Astrocyte (in vitro differentiated cells and primary cell): Measurements from ENCODE around the gene KRTCAP2. TPM values are rescaled to one million over a fixed set of nuclear protein-coding genes. Genes with fewer than 3 reads are reported as not detected.
A peak's percentile ranks its signal among the peaks of the same experiment; 100 is the strongest.

Experiments used
- DNase-seq: peaks from one replicate; pipeline ENCODE4 v3.0.0-alpha.2; 2010; ENCODE audit warnings: low read depth
- FAIRE-seq: peaks from 2 replicates; lab custom pipeline; 2011; peaks lifted over from hg19 to GRCh38; lab: Jason Lieb, UNC
- H2AFZ ChIP-seq: 2 replicates; pipeline ENCODE4 v1.6.0; 2012; ENCODE audit warnings: low read depth, low read length, inconsistent platforms
- H3K27ac ChIP-seq: 2 replicates; pipeline ENCODE4 v1.5.1; 2011; ENCODE audit warnings: low read depth, low read length, inconsistent platforms
- H3K27me3 ChIP-seq: 2 replicates; pipeline ENCODE4 v1.6.0; 2011; ENCODE audit warnings: low read length, inconsistent platforms; ENCODE audit not compliant: insufficient read depth
- H3K36me3 ChIP-seq: 2 replicates; pipeline ENCODE4 v1.5.1; 2011; ENCODE audit warnings: low read length, inconsistent platforms; ENCODE audit not compliant: insufficient read depth
- H3K4me1 ChIP-seq: 2 replicates; pipeline ENCODE4 v1.5.1; 2011; ENCODE audit warnings: low read length, inconsistent platforms; ENCODE audit not compliant: insufficient read depth
- H3K4me2 ChIP-seq: 2 replicates; pipeline ENCODE4 v1.6.0; 2012; ENCODE audit warnings: low read length, inconsistent platforms
- H3K4me3 ChIP-seq: 2 replicates; pipeline ENCODE4 v1.5.1; 2011; ENCODE audit warnings: low read depth, mild to moderate bottlenecking, low read length, inconsistent platforms; ENCODE audit not compliant: insufficient read depth
- H3K79me2 ChIP-seq: 2 replicates; pipeline ENCODE4 v1.6.0; 2012; ENCODE audit warnings: mild to moderate bottlenecking, low read length, inconsistent platforms; ENCODE audit not compliant: insufficient read depth
- H3K9ac ChIP-seq: 2 replicates; pipeline ENCODE4 v1.6.0; 2012; ENCODE audit warnings: mild to moderate bottlenecking, low read length, inconsistent platforms
- H3K9me3 ChIP-seq: 2 replicates; pipeline ENCODE4 v1.5.1; 2012; ENCODE audit warnings: low read depth, mild to moderate bottlenecking, low read length, inconsistent platforms; ENCODE audit not compliant: insufficient read depth
- H4K20me1 ChIP-seq: 2 replicates; pipeline ENCODE4 v1.6.0; 2012; ENCODE audit warnings: low read length, inconsistent platforms; ENCODE audit not compliant: insufficient read depth
- H3K27ac Mint-ChIP-seq: one replicate; pipeline ENCODE4 v1.8.0; 2021; ENCODE audit warnings: mild to moderate bottlenecking, mixed read lengths; ENCODE audit not compliant: unreplicated experiment
- H3K27me3 Mint-ChIP-seq: one replicate; pipeline ENCODE4 v1.8.0; 2021; ENCODE audit warnings: low read depth, mixed read lengths; ENCODE audit not compliant: unreplicated experiment
- H3K36me3 Mint-ChIP-seq: one replicate; pipeline ENCODE4 v1.8.0; 2021; ENCODE audit warnings: low read depth, mixed read lengths; ENCODE audit not compliant: unreplicated experiment
- H3K4me1 Mint-ChIP-seq: one replicate; pipeline ENCODE4 v1.8.0; 2021; ENCODE audit warnings: low read depth, mixed read lengths; ENCODE audit not compliant: unreplicated experiment
- H3K4me3 Mint-ChIP-seq: one replicate; pipeline ENCODE4 v1.8.0; 2021; ENCODE audit warnings: mild to moderate bottlenecking, moderate library complexity, mixed read lengths; ENCODE audit not compliant: unreplicated experiment
- H3K9me3 Mint-ChIP-seq: one replicate; pipeline ENCODE4 v1.8.0; 2021; ENCODE audit warnings: mild to moderate bottlenecking, mixed read lengths; ENCODE audit not compliant: unreplicated experiment
- CTCF ChIP-seq: IDR thresholded peaks from 2 replicates; pipeline ENCODE4 v1.5.1; 2011; ENCODE audit warnings: low read depth, mild to moderate bottlenecking, inconsistent platforms, low read length, moderate library complexity; ENCODE audit not compliant: insufficient read depth
- EZH2 ChIP-seq: IDR thresholded peaks from 2 replicates; pipeline ENCODE4 v1.6.1; 2012; ENCODE audit warnings: mild to moderate bottlenecking, low read length, inconsistent platforms; ENCODE audit not compliant: insufficient read depth
- total RNA-seq: library from RNA; stranded (reverse); gene quantifications from 2 replicates; pipeline ENCODE4 v1.2.1, GENCODE V29; 2021

KRTCAP2 gene
- total RNA-seq, 1 donor from 2014 or later: 161 TPM

- peak overlapping the region; percentile 48 for H3K4me3 ChIP-seq
- H3K27ac ChIP-seq: no peak overlapping the region
- H3K4me1 ChIP-seq: peaks cover 44% of the 10 kb centered on the region
- peak overlapping the region; percentile 69 for H2AFZ ChIP-seq
- TF ChIP-seq CTCF (no peak), EZH2 (peak; percentile 47)
- H3K27ac Mint-ChIP-seq: peak overlapping the region; percentile 92
- H3K9me3 ChIP-seq: no peaks in the 10 kb centered on the region
- peak overlapping the region; percentile 90 for H3K4me2 ChIP-seq
- no peaks in the 10 kb centered on the region for H3K36me3 ChIP-seq
- DNase-seq: no peak
- peaks cover 42% of the 10 kb centered on the region for H3K4me1 Mint-ChIP-seq
- no peaks in the 10 kb centered on the region for H3K79me2 ChIP-seq
- peak overlapping the region; percentile 87 for H3K4me3 Mint-ChIP-seq
- H3K27me3 Mint-ChIP-seq: peaks cover 7% of the 10 kb centered on the region
- FAIRE-seq: no peak
- peaks cover 50% of the 10 kb centered on the region for H3K27me3 ChIP-seq
- peaks cover 2% of the 10 kb centered on the region for H3K9me3 Mint-ChIP-seq
- H3K9ac ChIP-seq: peak overlapping the region; percentile 49
- no peaks in the 10 kb centered on the region for H3K36me3 Mint-ChIP-seq
- no peaks in the 10 kb centered on the region for H4K20me1 ChIP-seq
Measured at GRCh38 chr1:155125946-155126555, 47.1 kb downstream of the KRTCAP2 start.

- peaks cover 38% of the 10 kb centered on the region for H3K4me1 Mint-ChIP-seq
- peaks cover 2% of the 10 kb centered on the region for H3K9me3 Mint-ChIP-seq
- no peaks in the 10 kb centered on the region for H3K9me3 ChIP-seq
- TF ChIP-seq CTCF (no peak), EZH2 (no peak)
- H3K4me1 ChIP-seq: peaks cover 44% of the 10 kb centered on the region
- peaks cover 13% of the 10 kb centered on the region for H3K27me3 Mint-ChIP-seq
- peaks cover 53% of the 10 kb centered on the region for H3K27me3 ChIP-seq
- no peaks in the 10 kb centered on the region for H3K36me3 Mint-ChIP-seq
- peak overlapping the region; percentile 92 for H3K27ac Mint-ChIP-seq
- no peak for FAIRE-seq
- DNase-seq: no peak
- H4K20me1 ChIP-seq: no peaks in the 10 kb centered on the region
- no peaks in the 10 kb centered on the region for H3K36me3 ChIP-seq
- no peaks in the 10 kb centered on the region for H3K79me2 ChIP-seq
- no peak overlapping the region for H3K4me3 ChIP-seq
- H3K4me3 Mint-ChIP-seq: peak overlapping the region; percentile 50
- H3K9ac ChIP-seq: peak overlapping the region; percentile 18
- no peak overlapping the region for H2AFZ ChIP-seq
- H3K27ac ChIP-seq: no peak overlapping the region
- H3K4me2 ChIP-seq: no peak overlapping the region
Measured at GRCh38 chr1:155125511-155125945, 47.6 kb downstream of the KRTCAP2 start.
